SKM-1 treated with dmso at 0.1 percent for 144 hours (cell line): ENCODE measurements around the gene SLC25A18.
"Not testable (repeated sequence)": the region's sequence is repeated elsewhere in the genome, so short reads cannot be mapped to it uniquely, and the experiment has no call there.

Experiments
- DNase-seq: peaks from one replicate; lab custom pipeline; 2025; ENCODE audit not compliant: unreplicated experiment; lab: John Stamatoyannopoulos, UW

SLC25A18 gene, protein sequence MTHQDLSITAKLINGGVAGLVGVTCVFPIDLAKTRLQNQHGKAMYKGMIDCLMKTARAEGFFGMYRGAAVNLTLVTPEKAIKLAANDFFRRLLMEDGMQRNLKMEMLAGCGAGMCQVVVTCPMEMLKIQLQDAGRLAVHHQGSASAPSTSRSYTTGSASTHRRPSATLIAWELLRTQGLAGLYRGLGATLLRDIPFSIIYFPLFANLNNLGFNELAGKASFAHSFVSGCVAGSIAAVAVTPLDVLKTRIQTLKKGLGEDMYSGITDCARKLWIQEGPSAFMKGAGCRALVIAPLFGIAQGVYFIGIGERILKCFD

GRCh38 chr22:17562906-17563870 lies at the start of gene SLC25A18:
TSS of gene SLC25A18 (plus strand) at chr22:17563498. CDS start at chr22:17579945, 16,447 bp downstream.
- DNase-seq = no peak

- no peak for DNase-seq
Measured at GRCh38 chr22:17513612-17514011, 49.7 kb upstream of the SLC25A18 start.

DNA sequence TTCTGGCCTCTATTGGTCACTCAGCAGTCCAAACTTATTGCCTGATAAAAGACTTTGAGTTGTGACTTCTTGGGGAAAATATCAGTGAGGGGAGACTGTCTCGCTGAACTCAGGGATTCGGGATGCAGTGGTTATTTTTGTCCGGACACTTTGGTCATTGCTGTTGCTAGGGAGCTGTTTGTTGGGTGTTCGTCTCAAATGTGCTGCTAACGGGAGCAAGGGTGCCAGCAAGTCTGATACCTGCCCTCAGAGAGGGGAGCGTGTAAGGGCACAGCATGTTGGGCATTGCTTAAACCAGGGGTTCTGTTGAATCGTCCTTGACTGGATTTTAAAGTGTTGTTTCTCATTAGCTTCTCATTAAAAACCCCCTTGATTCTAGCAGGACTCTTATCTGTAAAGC lies 49.2 kb upstream of the SLC25A18 start:
- DNase-seq = no peak

GRCh38 chr22:17518406-17518805 lies 44.9 kb upstream of the SLC25A18 start:
- no peak for DNase-seq

DNA sequence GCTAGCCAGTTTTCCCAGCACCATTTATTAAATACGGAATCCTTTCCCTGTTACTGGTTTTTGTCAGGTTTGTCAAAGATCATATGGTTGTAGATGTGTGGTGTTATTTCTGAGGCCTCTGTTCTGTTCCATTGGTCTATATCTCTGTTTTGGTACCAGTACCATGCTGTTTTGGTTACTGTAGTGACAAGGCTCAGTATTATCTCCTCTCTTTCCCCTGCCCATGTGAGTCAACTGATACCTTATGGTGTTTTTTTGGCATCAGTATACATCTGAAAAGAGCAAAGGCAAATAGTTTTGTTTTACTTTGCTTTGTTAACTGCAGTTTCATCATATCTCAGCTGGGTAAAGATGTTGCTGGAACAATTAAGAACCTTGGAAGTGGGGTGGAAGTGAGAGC lies 41.3 kb upstream of the SLC25A18 start:
- not testable (repeated sequence) for DNase-seq

- DNase-seq = no peak
Measured at GRCh38 chr22:17523925-17524324, 39.4 kb upstream of the SLC25A18 start.

- no peak for DNase-seq
Measured at GRCh38 chr22:17536269-17536668, 27.0 kb upstream of the SLC25A18 start.

DNA sequence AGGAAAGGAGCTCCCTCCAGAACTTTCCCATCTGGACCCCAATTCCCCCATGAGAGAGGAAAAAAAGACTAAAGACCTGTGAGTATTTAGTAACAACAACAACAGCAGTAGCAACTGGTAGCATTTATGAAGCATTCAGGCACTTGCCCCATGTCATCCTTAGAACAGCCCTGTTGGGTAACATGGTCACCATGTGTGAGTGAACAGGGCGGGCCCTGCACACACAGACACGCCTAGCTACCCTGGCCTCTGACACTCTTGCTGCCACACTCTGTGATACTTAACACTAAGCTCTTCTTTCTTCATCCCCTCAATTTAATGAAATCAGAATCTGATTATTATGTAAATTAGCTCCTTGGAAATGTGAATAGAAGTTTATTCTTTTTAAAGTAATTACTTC lies 26.1 kb upstream of the SLC25A18 start:
- no peak for DNase-seq

- DNase-seq = no peak
Measured at GRCh38 chr22:17540481-17540880, 22.8 kb upstream of the SLC25A18 start.

DNA sequence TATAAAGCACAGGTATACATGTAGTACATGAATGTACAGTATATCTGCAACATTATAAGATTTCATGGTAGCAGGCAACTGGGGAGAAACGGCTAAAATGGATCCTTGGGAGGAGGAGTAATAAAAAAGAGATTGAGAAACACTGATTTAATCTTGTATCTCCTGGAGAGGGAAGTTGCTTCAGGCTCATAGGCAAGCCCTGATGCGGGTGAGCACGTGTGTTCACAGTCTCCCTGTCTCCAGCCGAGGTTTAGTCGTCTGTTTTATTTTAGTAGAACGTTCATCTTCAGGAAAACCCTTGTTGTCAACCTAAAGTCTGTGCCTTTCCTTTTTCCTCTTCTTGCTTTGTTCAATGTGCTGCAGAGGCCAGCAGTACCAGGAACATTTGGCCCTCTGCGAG lies 21.8 kb upstream of the SLC25A18 start:
- DNase-seq = no peak

- DNase-seq = no peak
Measured at GRCh38 chr22:17542452-17542851, 20.8 kb upstream of the SLC25A18 start.

GRCh38 chr22:17548010-17548755 lies 15.1 kb upstream of the SLC25A18 start:
- DNase-seq = no peak

DNA sequence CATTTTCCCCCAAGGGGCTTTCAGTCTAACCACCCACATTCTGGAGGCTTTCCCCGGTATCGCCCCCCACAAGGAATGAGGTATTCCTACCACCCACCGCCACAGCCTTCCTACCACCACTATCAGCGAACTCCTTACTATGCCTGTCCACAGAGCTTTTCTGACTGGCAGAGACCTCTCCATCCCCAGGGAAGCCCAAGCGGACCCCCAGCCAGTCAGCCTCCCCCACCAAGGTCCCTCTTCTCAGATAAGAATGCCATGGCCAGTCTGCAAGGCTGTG lies 14.6 kb upstream of the SLC25A18 start:
- DNase-seq = no peak

GRCh38 chr22:17549183-17549582 lies 14.1 kb upstream of the SLC25A18 start:
- no peak for DNase-seq

DNA sequence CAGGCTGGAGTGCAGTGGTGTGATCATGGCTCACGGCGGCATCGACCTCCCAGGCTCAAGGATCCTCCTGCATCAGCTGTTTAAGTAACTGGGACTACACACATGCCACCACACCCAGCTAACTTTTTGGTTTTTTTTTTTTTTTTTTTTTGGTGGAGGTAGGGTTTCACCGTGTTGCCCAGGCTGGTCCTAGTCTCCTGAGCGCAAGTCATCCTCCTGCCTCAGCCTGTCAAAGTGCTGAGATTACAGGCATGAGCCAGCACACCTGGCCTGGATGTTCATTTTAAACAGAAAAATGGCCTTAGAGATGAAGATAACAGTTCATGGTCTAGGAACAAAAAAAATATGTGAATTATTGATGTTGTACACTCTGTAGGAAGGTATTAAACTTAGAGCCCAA lies 13.6 kb upstream of the SLC25A18 start:
- no peak for DNase-seq

GRCh38 chr22:17552737-17553136 lies 10.6 kb upstream of the SLC25A18 start:
- DNase-seq = no peak

GRCh38 chr22:17554814-17555213 lies 8.5 kb upstream of the SLC25A18 start:
- DNase-seq = no peak

DNA sequence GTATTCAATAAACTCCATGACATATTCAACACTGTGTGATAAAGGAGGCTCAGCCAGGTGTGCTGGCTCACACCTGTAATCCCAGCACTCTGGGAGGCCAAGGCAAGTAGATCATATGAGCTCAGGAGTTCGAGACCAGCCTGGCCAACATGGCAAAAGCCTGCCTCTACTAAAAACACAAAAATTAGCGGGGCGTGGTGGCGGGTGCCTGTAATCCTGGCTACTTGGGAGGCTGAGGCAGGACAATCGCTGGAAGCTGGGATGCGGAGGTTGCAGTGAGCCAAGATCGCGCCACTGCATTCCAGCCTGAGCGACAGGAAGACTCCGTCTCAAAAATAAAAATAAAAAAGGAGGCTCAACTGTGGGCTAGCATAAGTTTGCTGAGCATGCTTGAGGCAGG lies 4.1 kb upstream of the SLC25A18 start:
- no peak for DNase-seq

DNA sequence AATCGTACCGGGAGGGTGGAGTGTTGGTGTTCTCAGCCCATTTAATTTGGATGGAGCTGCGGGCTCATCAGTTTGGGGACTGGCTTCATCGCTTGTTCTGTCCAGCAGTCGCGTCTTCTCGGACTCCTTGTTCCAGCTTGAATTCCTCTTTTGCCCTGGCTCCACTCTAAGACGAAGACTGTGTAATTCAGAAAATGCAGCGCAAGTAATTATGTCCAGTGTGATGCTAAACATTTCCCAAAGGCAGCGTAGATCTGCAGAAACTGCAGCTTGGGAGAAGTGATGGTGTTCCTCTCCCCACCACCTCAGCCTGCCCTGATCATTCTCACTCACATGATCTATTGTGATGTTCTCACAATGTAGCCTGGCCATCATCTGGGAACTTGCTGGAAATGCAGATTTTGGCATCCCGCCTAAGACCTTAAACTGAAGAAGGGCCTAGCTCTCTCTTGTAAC lies 666 bp downstream of the SLC25A18 start:
- DNase-seq = no peak

DNA sequence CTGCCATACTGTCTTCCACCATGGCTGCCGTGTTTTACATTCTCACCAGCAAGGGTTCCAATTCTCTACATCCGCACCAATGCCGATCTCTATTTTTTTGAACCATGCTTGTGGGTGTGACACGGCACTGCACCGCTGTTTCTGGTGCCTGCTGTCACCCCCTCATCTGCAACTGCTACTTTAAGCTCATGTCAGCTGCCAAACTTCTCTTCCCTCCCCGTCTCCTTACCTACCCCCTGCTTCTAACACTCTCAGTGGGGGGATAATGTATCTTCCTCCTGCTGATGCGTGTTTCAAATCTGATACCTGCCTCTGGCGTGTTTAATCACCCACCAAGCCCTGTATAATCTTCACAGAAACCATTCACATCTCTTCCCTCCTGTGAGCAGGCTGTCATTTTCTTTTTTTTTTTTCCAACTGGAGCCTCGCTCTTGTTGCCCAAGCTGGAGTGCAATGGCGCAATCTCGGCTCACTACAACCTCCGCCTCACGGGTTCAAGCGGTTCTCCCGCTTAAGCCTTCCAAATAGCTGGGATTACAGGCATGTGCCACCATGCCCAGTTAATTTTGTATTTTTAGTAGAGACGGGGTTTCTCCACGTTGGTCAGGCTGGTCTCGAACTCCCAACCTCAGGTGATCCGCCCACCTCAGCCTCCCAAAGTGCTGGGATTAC lies 2.9 kb downstream of the SLC25A18 start:
- not testable (repeated sequence) for DNase-seq

DNA sequence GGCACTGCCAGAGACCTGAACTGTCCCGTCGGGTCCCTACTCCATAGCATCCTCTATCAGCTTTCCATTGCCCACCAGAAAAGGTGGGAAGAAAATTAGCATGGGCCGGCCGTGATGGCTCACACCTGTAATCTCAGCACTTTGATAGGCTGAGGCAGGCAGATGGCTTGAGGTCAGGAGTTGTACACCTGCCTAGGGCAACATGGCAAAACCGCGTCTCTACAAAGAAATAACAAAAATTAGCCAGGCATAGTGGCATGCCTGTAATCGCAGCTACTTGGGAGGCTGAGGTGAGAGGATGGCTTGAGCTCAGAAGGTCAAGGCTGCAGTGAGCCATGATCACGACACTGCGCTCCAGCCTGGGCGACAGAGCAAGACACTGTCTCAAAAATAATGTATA lies 3.5 kb downstream of the SLC25A18 start:
- DNase-seq = no peak
